Measurements from ENCODE around the gene ITPR1. TPM values are rescaled to one million over a fixed set of nuclear protein-coding genes. Genes with fewer than 3 reads are reported as not detected.

ITPR1 gene
- total RNA-seq, 1 donor from 2014 or later: 90.8 TPM

DNA sequence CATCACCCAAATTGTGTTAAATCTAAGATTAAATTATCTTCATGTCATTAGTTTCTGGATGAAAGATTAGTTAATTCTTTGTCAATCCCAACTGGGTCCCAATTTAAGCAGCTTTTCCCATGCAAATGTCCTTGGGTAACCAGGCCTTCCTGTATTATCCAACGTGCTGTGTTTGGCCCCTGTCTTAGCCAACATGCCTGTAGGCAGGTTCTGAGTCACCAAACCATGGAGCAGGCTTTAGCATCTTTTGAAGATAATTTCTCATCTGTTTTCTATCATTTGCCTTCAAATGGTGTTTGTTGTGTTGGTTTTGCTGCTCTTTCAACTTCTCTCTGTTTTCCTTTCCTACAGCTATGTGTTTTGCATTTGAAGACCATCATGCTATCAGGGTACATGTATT is 216.2 kb downstream of the ITPR1 start:
- intact Hi-C loops (cut with micrococcal nuclease): no loop called here

DNA sequence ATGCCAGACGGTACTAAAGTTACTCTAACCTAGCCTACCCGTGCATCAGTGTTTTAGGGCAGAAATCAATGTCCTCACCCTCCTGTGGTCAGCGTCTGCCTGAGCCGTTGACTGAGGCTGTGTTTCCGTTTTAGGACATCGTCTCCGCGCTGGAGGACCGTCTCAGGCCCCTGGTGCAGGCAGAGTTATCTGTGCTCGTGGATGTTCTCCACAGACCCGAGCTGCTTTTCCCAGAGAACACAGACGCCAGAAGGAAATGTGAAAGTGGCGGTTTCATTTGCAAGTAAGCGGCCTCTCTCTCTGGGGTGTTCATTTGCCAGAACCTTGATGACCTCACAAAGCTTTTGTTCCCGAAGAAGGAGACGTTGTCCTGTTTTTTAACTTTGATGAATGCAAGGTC is 217.0 kb downstream of the ITPR1 start:
- intact Hi-C loops (cut with micrococcal nuclease): loop anchor here (2.0 to 5.0 kb wide), 2 partner anchors 359 to 477 kb away; partner anchors contain the start of gene EDEM1

GRCh38 chr3:4711680-4711992 is 218.5 kb downstream of the ITPR1 start:
- intact Hi-C loops (cut with micrococcal nuclease): loop anchor here (1.0 to 5.0 kb wide), 10 partner anchors 111 to 476 kb away; partner anchors contain the start of genes ARL8B and EDEM1

DNA sequence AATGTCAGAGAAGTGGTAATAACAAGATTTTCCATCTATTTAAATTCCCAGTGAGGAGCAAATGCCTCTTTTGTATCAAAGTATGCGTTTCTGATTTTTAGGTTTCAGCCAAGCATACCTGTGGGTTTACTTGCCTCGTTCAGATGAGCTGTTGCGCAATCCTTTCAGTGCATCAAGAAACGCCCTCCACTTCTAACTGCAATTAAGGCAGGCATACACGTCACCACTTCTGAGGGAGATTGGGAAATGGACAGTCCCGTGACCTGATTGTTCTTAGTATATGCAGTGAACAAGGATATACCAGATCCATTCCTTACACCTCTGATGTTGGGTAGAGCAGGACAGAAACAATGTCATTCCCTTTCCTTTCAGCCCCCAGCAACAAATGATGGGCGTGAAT is 219.0 kb downstream of the ITPR1 start:
- intact Hi-C loops (cut with micrococcal nuclease): loop anchor here (5.0 kb wide), 1 partner anchor 475 kb away; the partner anchor contains the start of gene EDEM1

DNA sequence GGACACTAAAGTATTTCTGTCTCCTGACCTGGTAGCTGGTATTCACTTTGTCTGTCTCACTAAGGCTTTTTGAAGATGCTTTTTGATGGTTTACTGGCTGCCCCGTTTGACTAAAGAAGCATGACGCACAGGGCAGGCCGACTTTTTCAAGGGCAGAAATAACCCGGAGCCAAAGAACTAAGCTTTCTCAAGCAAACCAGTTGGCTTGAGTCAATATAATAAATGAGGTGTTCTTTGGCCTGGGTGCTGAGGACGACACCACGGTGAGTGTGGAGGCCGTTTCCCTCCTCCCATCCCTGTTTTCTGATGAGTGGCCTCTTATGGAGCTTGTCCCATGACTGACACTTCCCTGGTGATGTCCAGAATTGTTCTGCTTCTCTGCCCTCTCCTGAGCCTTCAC is 220.9 kb downstream of the ITPR1 start:
- intact Hi-C loops (cut with micrococcal nuclease): loop anchor here (5.0 kb wide), 1 partner anchor 473 kb away; the partner anchor contains the start of gene EDEM1

GRCh38 chr3:4716266-4716665 is 223.1 kb downstream of the ITPR1 start:
- intact Hi-C loops (cut with micrococcal nuclease): no loop called here

DNA sequence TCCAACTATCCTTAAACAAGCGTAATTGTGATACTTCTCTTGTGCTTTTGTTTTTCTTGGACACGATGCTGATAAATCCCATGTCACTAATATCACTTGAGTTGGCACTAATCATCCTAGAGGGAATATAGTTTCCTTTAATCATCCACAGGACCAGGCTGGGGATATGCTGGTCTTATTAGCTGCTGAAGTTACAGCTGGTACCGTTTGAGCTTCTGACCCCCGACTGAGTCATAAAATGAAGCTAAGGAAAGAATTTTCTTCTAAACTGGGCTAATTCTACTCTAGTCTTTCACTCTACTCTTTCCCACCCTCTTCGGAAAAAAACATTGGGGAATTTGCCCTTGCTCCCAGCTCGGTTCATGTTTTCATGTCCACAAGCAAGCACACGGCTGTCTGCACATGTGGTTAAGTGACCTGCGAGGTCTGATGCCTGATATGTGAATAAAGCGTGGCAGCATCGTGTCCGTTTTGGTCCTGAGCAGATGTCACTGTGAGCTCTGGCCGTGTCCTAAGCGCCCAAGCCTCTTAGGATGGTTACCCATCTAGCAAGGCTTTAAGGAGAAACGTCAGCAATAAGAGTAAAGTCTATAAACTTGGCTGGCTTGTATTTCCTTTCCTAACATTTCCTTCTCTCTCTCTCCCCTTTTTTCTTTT is 223.7 kb downstream of the ITPR1 start:
- intact Hi-C loops (cut with micrococcal nuclease): no loop called here

GRCh38 chr3:4717363-4717740 is 224.2 kb downstream of the ITPR1 start:
- intact Hi-C loops (cut with micrococcal nuclease): no loop called here

DNA sequence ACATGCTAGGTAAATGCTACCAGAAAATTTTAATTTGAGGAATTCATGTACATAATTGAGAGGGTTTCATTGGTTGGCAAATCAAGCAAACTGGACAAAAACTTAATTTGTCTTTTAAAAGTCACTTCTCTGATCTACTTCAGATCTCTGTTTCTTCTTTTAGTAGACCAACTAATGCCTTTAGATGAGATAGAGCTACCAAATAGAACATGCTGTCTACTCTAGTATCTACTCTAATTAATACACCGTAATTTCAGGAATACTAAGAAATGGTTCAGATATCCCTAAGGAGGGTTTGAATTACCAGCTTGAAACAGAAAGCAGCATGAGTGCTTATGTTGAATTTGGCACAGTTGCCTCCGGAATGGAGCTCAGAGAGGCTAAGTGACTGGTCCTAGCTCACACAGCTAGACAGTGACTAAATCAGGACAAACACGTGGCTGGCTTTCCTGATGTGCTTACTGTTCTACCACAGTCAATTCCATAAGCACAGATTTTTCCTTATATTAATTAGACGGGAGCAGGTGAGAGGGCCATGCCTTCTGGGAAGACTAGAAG is 225.1 kb downstream of the ITPR1 start:
- intact Hi-C loops (cut with micrococcal nuclease): no loop called here

DNA sequence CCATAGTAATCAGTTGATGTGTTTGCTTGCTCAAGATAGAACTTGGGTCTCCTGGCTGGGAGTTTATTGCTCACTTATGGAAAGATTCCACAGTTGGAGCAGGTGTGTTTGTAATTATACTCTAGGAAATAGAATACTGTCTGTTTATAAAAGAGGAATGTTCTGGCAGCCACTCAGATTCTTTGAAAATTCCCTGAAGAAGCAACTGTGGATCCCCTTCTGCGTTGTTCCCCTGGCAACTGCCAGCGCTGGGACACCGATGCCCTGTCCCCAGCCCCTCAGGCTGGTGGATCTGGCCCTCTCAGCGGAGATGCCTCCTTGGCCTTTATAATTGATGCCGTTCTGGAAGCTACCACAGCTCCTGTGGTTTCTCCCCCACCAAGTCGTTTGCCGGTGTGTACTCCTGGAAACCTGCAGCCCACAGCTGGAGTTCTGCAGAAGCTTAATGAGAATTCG is 225.9 kb downstream of the ITPR1 start:
- intact Hi-C loops (cut with micrococcal nuclease): no loop called here

DNA sequence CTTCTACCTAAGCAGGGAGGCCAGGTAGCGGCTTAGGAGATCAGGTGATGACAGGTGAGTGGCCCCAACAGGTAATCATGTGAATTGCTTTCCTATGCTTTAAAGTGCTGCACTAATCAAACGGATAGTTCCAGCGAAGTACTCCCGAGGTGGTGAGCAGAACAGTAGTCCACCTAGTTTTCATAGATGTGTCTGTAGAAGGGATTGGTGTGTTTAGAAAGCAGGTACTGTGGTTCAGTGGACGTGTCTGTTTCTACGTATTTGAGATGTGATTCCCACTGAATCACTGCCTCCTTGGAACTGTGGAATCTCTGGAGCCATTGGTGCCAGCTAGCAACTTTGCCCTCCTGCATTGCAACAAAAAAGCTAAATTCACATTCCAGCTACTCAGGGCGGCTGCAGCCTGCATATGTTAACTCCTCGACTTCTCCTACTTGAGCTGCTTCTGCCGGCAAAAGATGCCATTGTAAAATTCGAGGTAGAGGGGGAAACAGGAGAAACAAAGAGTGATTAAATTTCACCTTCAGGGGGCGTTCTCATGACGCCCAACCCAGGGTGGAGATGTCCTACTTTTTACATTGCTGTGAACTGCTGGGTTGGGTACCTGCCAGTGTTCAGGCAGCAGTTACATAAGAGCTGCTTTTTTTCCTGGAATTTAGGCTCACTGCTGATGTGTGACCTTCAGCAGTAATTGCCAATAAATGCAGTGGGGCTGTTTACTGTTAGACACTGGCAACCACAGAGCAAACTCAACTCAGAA is 227.3 kb downstream of the ITPR1 start:
- intact Hi-C loops (cut with micrococcal nuclease): loop anchor here (5.0 kb wide), 1 partner anchor 207 kb away; no protein-coding TSS in a partner anchor

- intact Hi-C loops (cut with micrococcal nuclease): loop anchor here (5.0 kb wide), 1 partner anchor 206 kb away; no protein-coding TSS in a partner anchor
Measured at GRCh38 chr3:4721511-4721911, 228.4 kb downstream of the ITPR1 start.

DNA sequence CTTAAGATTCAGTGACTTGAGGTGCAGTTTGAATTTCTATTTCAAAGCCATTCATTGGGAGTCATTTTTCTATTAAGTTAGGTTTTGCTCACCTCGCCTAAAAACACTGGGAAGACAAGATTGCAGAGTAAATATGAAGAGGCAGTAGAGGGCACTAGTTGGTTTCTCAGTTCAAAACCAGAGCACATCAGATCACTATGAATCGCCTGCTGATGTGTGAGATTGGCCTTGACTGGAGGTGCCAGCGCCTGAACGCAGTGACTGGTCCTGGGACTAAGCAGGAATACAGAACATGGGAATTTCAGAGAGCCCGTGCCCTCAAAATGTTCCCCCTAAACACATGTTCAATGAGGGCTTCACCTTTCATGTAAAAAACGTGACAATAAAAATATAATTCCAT is 229.0 kb downstream of the ITPR1 start:
- intact Hi-C loops (cut with micrococcal nuclease): loop anchor here (1.0 to 5.0 kb wide), 9 partner anchors 100 to 335 kb away; no protein-coding TSS in a partner anchor

GRCh38 chr3:4724051-4724629 is 231.0 kb downstream of the ITPR1 start:
- intact Hi-C loops (cut with micrococcal nuclease): loop anchor here (5.0 kb wide), 1 partner anchor 203 kb away; no protein-coding TSS in a partner anchor

- intact Hi-C loops (cut with micrococcal nuclease): no loop called here
Measured at GRCh38 chr3:4726549-4726948, 233.4 kb downstream of the ITPR1 start.

GRCh38 chr3:4729061-4729973 is 236.2 kb downstream of the ITPR1 start:
- intact Hi-C loops (cut with micrococcal nuclease): loop anchor here (2.0 kb wide), 1 partner anchor 47 kb away; no protein-coding TSS in a partner anchor

DNA sequence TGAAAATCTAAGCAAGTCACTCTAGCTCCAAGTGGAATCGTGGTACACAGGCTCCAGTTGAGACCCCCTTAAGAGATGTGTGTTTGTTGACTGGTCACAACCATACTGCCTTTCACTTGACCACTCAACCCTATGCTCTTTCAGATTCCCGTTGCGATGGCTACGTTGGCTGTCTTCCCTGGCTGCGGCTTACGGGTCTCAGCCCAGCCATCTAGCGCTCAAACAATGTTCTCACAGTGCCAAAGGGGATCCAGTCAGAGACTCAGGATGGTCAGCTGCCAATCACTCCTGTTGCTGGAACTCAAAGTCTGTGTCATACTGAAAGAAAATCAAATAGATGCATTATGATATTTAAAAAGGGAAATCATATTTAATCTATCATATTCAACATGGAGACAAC is 237.6 kb downstream of the ITPR1 start:
- intact Hi-C loops (cut with micrococcal nuclease): no loop called here

DNA sequence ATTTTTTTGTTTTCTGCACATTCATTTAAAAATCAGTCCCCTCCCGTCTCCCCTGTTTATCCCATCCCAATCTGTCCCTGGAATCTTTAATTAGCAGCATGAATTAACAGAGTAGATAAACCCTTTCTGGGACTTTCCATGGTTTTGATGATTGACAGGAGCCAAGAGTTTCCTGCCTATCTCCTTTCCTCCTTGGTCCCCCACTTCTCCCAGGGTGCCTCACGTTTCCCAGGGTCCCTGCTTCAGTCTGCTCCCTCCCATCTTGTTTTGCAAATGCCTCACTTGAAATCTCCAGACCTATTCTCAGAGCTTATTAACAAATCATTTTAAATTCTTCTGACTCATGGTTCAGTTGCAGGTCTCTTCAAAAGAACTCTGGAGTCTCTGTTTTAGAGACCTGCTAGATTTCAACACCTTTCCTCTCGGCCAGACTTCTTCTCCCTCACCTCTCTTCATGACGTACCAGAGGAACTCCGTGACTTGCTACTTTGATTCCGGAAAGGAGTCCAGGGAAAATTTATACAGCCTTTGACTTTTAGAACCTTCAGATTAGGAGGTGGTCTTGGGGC is 238.5 kb downstream of the ITPR1 start:
- intact Hi-C loops (cut with micrococcal nuclease): no loop called here

DNA sequence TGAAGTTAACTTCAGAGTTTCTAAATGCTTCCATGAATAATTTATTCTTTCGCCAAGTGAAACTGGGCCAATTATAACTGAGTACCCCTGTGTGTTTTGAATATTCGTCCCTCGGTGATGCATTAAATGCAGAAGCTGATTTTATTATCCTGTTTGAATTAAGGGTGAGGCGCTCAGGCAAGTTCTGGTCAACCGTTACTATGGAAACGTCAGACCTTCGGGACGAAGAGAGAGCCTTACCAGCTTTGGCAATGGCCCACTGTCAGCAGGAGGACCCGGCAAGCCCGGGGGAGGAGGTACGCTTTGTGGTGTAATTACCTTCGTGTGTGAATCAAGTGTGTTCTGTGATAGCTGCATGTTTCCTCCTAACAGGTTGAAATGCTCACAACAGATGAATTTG is 239.8 kb downstream of the ITPR1 start:
- intact Hi-C loops (cut with micrococcal nuclease): no loop called here

DNA sequence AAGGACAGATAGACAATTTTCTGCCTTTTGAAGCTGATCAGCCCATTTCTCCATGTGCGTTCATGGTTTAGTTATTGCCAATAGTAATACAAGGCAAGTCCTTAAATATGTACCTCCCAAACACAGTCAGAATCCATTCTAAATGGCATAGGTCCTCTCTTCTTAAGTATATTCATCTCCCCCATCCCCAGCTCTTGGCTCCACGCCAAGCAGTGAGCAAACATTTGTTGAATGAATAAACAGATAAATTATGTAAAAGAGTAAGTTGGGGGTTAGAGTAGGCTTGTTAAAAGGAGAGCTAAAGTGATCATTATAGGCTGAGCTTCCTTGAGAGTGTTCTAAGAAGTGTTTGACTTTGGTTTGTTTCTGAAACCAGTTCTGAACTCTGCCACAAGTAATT is 241.3 kb downstream of the ITPR1 start:
- intact Hi-C loops (cut with micrococcal nuclease): no loop called here

Data from T-helper 1 cell treated with Interleukin-12 subunit alpha and Interleukin-12 subunit beta and Interleukin-4 antibody, amounts not matched to agents 30 ng/mL and 1 ng/mL, for 36 hours (primary cell).